HEK293T (cell line): ENCODE data around the gene PCSK2.

Source experiments
- ARNT ChIP-seq: fragments of 450-650 bp; IDR thresholded peaks from 2 replicates; pipeline ENCODE4 v1.6.1; 2017; ENCODE audit warnings: mild to moderate bottlenecking
- BHLHE40 ChIP-seq: fragments of 450-650 bp; IDR thresholded peaks from 2 replicates; pipeline ENCODE4 v1.6.1; 2016; ENCODE audit warnings: mild to moderate bottlenecking, moderate library complexity, borderline replicate concordance
- ELF4 ChIP-seq: fragments of 450-650 bp; IDR thresholded peaks from 2 replicates; pipeline ENCODE4 v1.6.1; 2017; ENCODE audit warnings: antibody characterized with exemption
- FOXA1 ChIP-seq: fragments of 450-650 bp; IDR thresholded peaks from 2 replicates; pipeline ENCODE4 v1.6.1; 2016; ENCODE audit warnings: mild to moderate bottlenecking
- FOXM1 ChIP-seq: fragments of 450-650 bp; IDR thresholded peaks from 2 replicates; pipeline ENCODE4 v1.6.1; 2017; ENCODE audit warnings: mild to moderate bottlenecking, borderline replicate concordance
- L3MBTL2 ChIP-seq: fragments of 450-650 bp; conservative IDR thresholded peaks from 2 replicates; pipeline ENCODE4 v1.6.1; 2016; ENCODE audit warnings: mild to moderate bottlenecking
- NFRKB ChIP-seq: fragments of 450-650 bp; IDR thresholded peaks from 2 replicates; pipeline ENCODE4 v1.6.1; 2016; ENCODE audit warnings: mild to moderate bottlenecking, moderate library complexity
- SP1 ChIP-seq: fragments of 450-650 bp; IDR thresholded peaks from 2 replicates; pipeline ENCODE4 v1.6.1; 2017
- TARDBP ChIP-seq: fragments of 450-650 bp; IDR thresholded peaks from 2 replicates; pipeline ENCODE4 v1.6.1; 2016

GRCh38 chr20:17197041-17197440 lies 29.8 kb upstream of the PCSK2 start:
- TF ChIP-seq SP1: no peak
- no peak for TF ChIP-seq BHLHE40
- TF ChIP-seq FOXM1: no peak
- no peak for TF ChIP-seq NFRKB
- no peak for TF ChIP-seq FOXA1
- no peak for TF ChIP-seq ELF4
- TF ChIP-seq TARDBP: no peak
- TF ChIP-seq ARNT: no peak
- TF ChIP-seq L3MBTL2: no peak
